Renal cortical epithelial cell (primary cell): ENCODE results near the gene OR2AG1. TPM values are rescaled to one million over a fixed set of nuclear protein-coding genes. Genes with fewer than 3 reads are reported as not detected.
"Not testable (repeated sequence)": the region's sequence is repeated elsewhere in the genome, so short reads cannot be mapped to it uniquely, and the experiment has no call there.

Source experiments
- DNase-seq: peaks from one replicate; pipeline ENCODE4 v3.0.0-alpha.2; 2011; ENCODE audit warnings: low read depth
- total RNA-seq: library from RNA; depleted of rRNA; stranded (reverse); fragments of >200 nt; gene quantifications from 2 replicates; pipeline ENCODE4 v1.2.3, GENCODE V29; 2014

OR2AG1 gene
- total RNA-seq, 1 donor from 2014 or later: not detected

DNA sequence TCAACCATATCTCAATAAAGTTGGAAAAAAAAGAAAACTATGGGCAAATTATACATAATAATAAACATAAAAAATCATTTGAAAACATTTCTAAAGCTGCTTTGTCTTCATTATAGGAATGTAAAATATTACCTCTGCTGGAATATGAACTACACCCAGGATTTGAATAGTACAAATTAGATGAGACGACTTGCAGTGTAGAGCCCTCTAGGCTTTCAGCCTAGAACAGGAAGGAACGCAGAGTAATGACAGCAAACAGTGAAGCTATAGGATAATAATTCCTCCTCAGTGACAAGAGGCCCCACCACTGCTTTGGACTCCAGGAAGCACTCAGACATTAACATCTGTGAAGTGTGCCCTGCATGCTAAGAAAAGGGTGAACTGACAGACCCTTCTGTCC is 7.7 kb downstream of the OR2AG1 start:
- DNase-seq: no peak

GRCh38 chr11:6794639-6795038 is 11.8 kb downstream of the OR2AG1 start:
- no peak for DNase-seq

DNA sequence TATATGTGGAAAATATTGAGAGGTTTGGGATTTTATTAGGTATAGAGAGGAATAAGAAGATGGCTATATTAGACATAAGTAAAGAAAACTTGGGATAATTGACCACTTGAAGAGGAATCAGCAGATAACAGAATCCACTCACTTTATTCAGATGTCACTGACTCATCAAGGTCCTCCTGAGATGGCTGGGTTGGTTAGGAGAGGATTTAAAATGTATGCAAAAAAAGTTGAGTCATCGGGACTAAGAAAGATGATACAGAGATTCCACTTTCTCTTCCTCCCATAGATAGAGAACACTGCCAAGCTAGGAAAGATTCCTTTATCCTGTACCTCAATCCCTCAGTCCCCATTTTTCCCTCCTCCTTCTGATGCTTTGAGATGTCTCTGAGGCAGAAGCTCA is 16.6 kb downstream of the OR2AG1 start, which contains the start of gene OR6A2:
Gene OR6A2, minus strand, starts transcription at position 288 of the 400 bp plus-strand sequence. CDS start 3,981 bp downstream, outside the sequence.
- DNase-seq: peak; percentile 6

GRCh38 chr11:6801075-6801474 is 18.3 kb downstream of the OR2AG1 start:
- DNase-seq: not testable (repeated sequence)

- DNase-seq: peak; percentile 36
Measured at GRCh38 chr11:6812390-6813005, 29.7 kb downstream of the OR2AG1 start.

DNA sequence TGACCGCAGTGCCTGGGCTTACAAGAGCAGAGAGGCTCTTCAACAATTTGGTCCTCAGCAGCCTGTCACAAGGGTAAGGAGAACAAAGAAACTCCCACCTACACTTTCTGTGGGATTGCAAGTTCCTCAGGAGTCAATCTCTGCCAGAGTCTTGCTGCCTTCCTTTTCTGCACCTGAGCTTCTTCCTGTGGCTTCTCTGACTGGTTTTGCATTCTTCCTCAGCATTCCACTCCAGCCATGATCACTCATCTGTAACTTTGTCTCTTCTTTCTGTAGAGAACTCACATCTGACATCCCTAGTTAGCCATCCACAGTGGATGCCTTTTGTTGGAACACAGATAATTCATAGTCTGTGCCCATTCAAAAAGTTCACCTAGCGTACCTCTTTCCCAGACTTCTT is 30.8 kb downstream of the OR2AG1 start:
- DNase-seq: peak; percentile 63

DNA sequence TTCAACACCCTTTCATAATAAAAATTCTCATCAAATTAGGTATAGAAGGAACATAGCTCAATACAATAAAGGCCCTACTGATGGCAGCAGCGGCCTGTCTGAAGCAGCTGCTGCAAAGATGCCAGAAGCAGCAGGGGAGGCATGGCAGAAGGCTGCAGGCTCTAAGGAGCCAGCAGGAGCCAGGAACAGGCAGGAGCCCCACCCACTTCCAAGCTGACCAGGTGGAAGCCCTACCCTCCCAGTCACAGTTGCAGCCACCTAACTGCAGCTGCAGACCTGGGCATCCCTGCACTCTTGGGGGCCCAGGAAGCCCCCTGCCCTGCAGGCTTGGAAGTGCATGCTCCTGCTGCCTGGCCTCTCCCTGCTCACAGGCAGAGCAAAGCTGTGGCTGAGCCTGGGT is 34.9 kb downstream of the OR2AG1 start:
- DNase-seq: no peak

GRCh38 chr11:6818967-6819366 is 36.1 kb downstream of the OR2AG1 start:
- DNase-seq: no peak

DNA sequence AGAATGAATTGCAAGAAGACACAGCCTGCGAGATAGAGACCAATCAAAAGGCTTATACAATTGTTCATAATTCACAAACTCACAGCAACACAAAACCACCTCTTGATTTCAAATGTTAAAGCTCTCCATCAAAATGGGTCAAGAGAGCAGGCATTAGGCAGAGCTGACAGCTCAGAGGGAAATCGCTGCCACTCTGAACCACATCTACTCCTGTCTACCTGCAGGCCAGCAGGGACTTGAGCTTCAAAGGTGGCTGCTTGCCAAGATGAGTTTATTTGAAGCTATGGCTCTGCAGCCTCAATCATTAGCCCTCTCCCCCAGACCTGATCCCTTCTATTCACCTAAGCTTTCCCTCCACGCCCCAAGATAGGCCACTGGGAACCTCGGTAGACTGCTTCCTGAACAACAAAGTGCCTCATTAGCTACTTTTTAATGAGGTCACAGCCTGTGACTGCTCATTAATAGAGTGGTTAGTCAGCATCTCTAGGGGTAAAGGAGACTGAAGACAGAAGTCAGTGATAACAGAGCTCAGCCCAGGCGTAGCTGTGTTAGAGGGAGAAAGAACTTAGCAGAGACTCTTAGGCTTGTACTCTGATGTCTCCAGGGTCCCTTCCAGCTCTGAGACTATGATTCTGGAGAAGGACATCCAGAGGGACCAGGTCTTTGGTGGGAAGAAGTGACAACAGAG is 41.5 kb downstream of the OR2AG1 start:
- peak; percentile 3 for DNase-seq

GRCh38 chr11:6825231-6825744 is 42.5 kb downstream of the OR2AG1 start:
- DNase-seq: peak; percentile 47

GRCh38 chr11:6828103-6828502 is 45.3 kb downstream of the OR2AG1 start:
- DNase-seq: no peak

GRCh38 chr11:6833356-6833755 is 50.5 kb downstream of the OR2AG1 start:
- no peak for DNase-seq

GRCh38 chr11:6834021-6834420 is 51.2 kb downstream of the OR2AG1 start:
- no peak for DNase-seq

Other genes with a start within 250 kb of the OR2AG1 start
- 6.4 and 22.6 TPM in 2 replicates for gene RRP8, start 179.4 kb upstream of the OR2AG1 start, total RNA-seq
- 133 and 183 TPM in 2 replicates for gene ILK, start 179.2 kb upstream of the OR2AG1 start, total RNA-seq
- gene TAF10, start 170.8 kb upstream of the OR2AG1 start, total RNA-seq: 36.1 and 36.9 TPM in 2 replicates
- gene TPP1, start 163.6 kb upstream of the OR2AG1 start, total RNA-seq: 16.1 and 107 TPM in 2 replicates
- under 0.01 and 1.3 TPM in 2 replicates for gene DCHS1, start 127.2 kb upstream of the OR2AG1 start, total RNA-seq
- gene MRPL17, start 99.7 kb upstream of the OR2AG1 start, total RNA-seq: 27.2 and 49.8 TPM in 2 replicates
- 0.25 and 0.35 TPM in 2 replicates for gene OR2AG2, start 11.0 kb upstream of the OR2AG1 start, total RNA-seq
- 0.50 TPM in 1 of 2 replicates, not detected in the other for gene OR6A2, start 16.7 kb downstream of the OR2AG1 start, total RNA-seq
- gene OR10A5, start 62.7 kb downstream of the OR2AG1 start, total RNA-seq: not detected in 2 replicates
- not detected in 2 replicates for gene OR10A2, start 80.0 kb downstream of the OR2AG1 start, total RNA-seq
- gene OR10A4, start 93.6 kb downstream of the OR2AG1 start, total RNA-seq: not detected in 2 replicates
- gene OR2D2, start 109.5 kb downstream of the OR2AG1 start, total RNA-seq: 0.40 TPM in 1 of 2 replicates, not detected in the other
- not detected in 2 replicates for gene OR2D3, start 138.0 kb downstream of the OR2AG1 start, total RNA-seq
- gene ZNF215, start 143.4 kb downstream of the OR2AG1 start, total RNA-seq: 5.4 TPM in 2 replicates
- 3.8 and 8.4 TPM in 2 replicates for gene ZNF214, start 237.3 kb downstream of the OR2AG1 start, total RNA-seq
- gene NLRP14, start 237.5 kb downstream of the OR2AG1 start, total RNA-seq: 0.10 TPM in 1 of 2 replicates, not detected in the other